Ascending aorta (tissue), 2 donors: ENCODE measurements around the gene TBC1D1. TPM values are rescaled to one million over a fixed set of nuclear protein-coding genes. Genes with fewer than 3 reads are reported as not detected.

Source experiments
- DNase-seq, 2 donors: peaks; one replicate each; pipeline ENCODE4 v3.0.0-alpha.2; 2019; ENCODE audit warnings: low spot score in 2 of 2
- H3K27ac ChIP-seq, 2 donors: fragments of 200-600 bp; sonication (generic); one replicate each; pipeline ENCODE4 v1.5.1; 2016 to 2017; ENCODE audit warnings: mild to moderate bottlenecking in 1 of 2
- H3K27me3 ChIP-seq: fragments of 200-600 bp; sonication (generic); one replicate; pipeline ENCODE4 v1.5.1; 2017
- H3K36me3 ChIP-seq, 2 donors: fragments of 200-600 bp; sonication (generic); one replicate each; pipeline ENCODE4 v1.5.1; 2016
- H3K4me1 ChIP-seq, 2 donors: fragments of 200-600 bp; sonication (generic); one replicate each; pipeline ENCODE4 v1.5.1; 2016 to 2017; ENCODE audit warnings: mild to moderate bottlenecking in 1 of 2
- H3K4me3 ChIP-seq, 2 donors: fragments of 200-600 bp; sonication (generic); one replicate each; pipeline ENCODE4 v1.5.1; 2016 to 2017; ENCODE audit warnings: mild to moderate bottlenecking in 1 of 2
- H3K9me3 ChIP-seq, 2 donors: fragments of 200-600 bp; sonication (generic); one replicate each; pipeline ENCODE4 v1.5.1; 2016
- intact Hi-C: fragments of 100-400 bp; cut with DNase I; formaldehyde crosslinking; loops from one replicate; pipeline ENCODE4 v1.15.1; 2023
- total RNA-seq: library from RNA; depleted of rRNA; stranded (reverse); fragments of >200 nt; gene quantifications from one replicate; pipeline ENCODE4 v1.1.0, GENCODE V29; 2016
- TF ChIP-seq, protein P1 (sequence below), 3 experiments: fragments of 200-600 bp in 2 of 3; fragments of 450-650 bp in 1 of 3; sonication (generic) in 2 of 3; IDR thresholded peaks; one replicate each; pipeline ENCODE4 v1.5.1; 2016 to 2019; ENCODE audit warnings: antibody characterized with exemption in 3 of 3, mild to moderate bottlenecking in 1 of 3, moderate library complexity in 1 of 3

The TBC1D1 gene
- total RNA-seq, 1 donor from 2014 or later, result 132 TPM

- intact Hi-C loops, result no loop called here
- no peak overlapping the region for H3K27ac ChIP-seq
Measured at GRCh38 chr4:38086151-38086848, 195.4 kb downstream of the TBC1D1 start.

GRCh38 chr4:38086849-38087226 is 196.0 kb downstream of the TBC1D1 start:
- H3K9me3 ChIP-seq, result no peaks in the 10 kb centered on the region
- H3K27me3 ChIP-seq, result no peaks in the 10 kb centered on the region
- H3K36me3 ChIP-seq, result peaks cover 19% of the 10 kb centered on the region in 2 donors
- no peak overlapping the region for H3K4me3 ChIP-seq
- no peak overlapping the region for H3K27ac ChIP-seq
- intact Hi-C loops, result no loop called here
- TF ChIP-seq, protein P1, sequence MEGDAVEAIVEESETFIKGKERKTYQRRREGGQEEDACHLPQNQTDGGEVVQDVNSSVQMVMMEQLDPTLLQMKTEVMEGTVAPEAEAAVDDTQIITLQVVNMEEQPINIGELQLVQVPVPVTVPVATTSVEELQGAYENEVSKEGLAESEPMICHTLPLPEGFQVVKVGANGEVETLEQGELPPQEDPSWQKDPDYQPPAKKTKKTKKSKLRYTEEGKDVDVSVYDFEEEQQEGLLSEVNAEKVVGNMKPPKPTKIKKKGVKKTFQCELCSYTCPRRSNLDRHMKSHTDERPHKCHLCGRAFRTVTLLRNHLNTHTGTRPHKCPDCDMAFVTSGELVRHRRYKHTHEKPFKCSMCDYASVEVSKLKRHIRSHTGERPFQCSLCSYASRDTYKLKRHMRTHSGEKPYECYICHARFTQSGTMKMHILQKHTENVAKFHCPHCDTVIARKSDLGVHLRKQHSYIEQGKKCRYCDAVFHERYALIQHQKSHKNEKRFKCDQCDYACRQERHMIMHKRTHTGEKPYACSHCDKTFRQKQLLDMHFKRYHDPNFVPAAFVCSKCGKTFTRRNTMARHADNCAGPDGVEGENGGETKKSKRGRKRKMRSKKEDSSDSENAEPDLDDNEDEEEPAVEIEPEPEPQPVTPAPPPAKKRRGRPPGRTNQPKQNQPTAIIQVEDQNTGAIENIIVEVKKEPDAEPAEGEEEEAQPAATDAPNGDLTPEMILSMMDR (IDR thresholded peaks at IDR 0.05), result no peak
- no peak for DNase-seq
- peaks cover 4 to 38% of the 10 kb centered on the region in 2 donors for H3K4me1 ChIP-seq

More at GRCh38 chr4:38086151-38086848, 195.4 kb downstream of the TBC1D1 start:
- peaks cover 17 to 18% of the 10 kb centered on the region in 2 donors for H3K36me3 ChIP-seq
- H3K9me3 ChIP-seq, result no peaks in the 10 kb centered on the region
- TF ChIP-seq, protein P1 (IDR thresholded peaks at IDR 0.05), result no peak
- no peak overlapping the region for H3K4me3 ChIP-seq
- H3K4me1 ChIP-seq, result peaks cover 4 to 40% of the 10 kb centered on the region in 2 donors
- no peak for DNase-seq
- no peaks in the 10 kb centered on the region for H3K27me3 ChIP-seq

DNA sequence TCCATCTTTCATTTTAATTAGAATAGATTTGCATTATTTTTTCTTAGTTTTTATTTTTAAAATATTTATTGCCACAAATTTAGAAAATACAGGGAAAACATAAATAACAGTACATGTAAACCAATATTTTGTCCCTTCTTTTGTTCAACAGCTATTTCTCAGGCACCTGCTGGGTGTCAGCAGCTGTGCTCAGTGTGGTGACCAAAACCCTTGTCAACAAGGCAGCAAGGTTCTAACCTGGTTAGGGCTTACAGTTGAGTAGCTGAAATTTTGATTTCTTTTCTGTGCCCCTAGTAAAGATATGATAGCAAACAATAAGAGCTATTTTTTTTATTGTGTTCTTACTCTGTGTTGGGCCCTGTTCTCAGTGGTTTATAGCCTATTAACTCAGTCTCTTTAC is 197.4 kb downstream of the TBC1D1 start:
- no peak overlapping the region for H3K27ac ChIP-seq
- H3K4me1 ChIP-seq, result peaks cover 4 to 23% of the 10 kb centered on the region in 2 donors
- peaks cover 19 to 25% of the 10 kb centered on the region in 2 donors for H3K36me3 ChIP-seq
- H3K27me3 ChIP-seq, result no peaks in the 10 kb centered on the region
- H3K4me3 ChIP-seq, result no peak overlapping the region
- TF ChIP-seq, protein P1 (IDR thresholded peaks at IDR 0.05), result no peak
- no peak for DNase-seq
- H3K9me3 ChIP-seq, result no peaks in the 10 kb centered on the region
- intact Hi-C loops, result no loop called here

GRCh38 chr4:38089961-38090360 is 199.1 kb downstream of the TBC1D1 start:
- Histone ChIP-seq H3K4me3 (no peak overlapping the region), H3K36me3 (peaks cover 19 to 25% of the 10 kb centered on the region in 2 donors), H3K9me3 (no peaks in the 10 kb centered on the region), H3K4me1 (peaks cover 4 to 12% of the 10 kb centered on the region in 2 donors), H3K27ac (no peak overlapping the region), H3K27me3 (no peaks in the 10 kb centered on the region)
- no peak for DNase-seq
- TF ChIP-seq, protein P1 (IDR thresholded peaks at IDR 0.05), result no peak
- intact Hi-C loops, result no loop called here

DNA sequence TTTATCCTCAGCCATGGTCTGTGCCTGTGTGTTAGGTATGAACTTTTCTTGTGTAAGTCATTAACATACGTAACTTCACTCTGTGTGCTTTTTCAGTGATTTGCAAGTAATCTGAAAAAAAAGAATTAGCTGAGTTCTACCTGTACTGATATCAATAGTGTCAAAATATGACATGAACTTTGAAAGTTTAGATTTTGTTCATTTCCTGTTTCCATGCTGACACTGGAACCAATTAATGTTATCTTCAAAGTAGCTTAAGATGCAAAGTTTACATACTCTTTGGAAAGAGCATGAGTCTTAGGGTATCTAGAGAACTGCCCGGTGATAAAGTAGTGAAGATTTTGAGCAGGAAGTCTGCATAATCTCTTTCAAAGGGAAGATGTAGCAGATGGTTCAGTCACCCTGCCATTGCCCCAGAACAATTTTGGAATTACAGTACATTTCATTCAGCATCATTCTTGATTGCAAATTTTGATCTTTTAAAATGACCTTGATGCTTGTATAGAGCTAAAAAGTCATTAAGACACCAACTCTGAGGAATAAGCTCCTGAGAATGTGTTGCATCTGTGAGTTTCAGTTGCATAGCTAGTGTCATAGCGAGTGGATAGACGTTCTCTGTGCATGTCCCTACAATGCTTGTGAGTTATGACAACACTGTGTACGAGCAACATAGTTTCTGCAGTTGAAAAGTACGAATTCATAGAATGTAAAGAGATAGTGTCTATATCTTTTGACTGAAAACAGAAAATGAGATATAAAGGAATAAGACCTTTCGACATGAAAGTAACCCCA is 199.8 kb downstream of the TBC1D1 start:
- intact Hi-C loops, result no loop called here
- no peak for DNase-seq
- peaks cover 0 to 5% of the 10 kb centered on the region in 2 donors for H3K4me1 ChIP-seq
- TF ChIP-seq, protein P1 (IDR thresholded peaks at IDR 0.05), result no peak
- no peak overlapping the region for H3K27ac ChIP-seq
- H3K9me3 ChIP-seq, result no peaks in the 10 kb centered on the region
- H3K36me3 ChIP-seq, result peaks cover 19 to 28% of the 10 kb centered on the region in 2 donors
- no peak overlapping the region for H3K4me3 ChIP-seq
- no peaks in the 10 kb centered on the region for H3K27me3 ChIP-seq
